ENCODE measurements around the gene MAML3.

GRCh38 chr4:139890816-139891215, 263.2 kb downstream of the MAML3 start:
- TF ChIP-seq CTCF (IDR thresholded peaks at IDR 0.05; ENCODE audit: insufficient read depth, low read depth, low read length) (no peak), EZH2 (IDR thresholded peaks at IDR 0.05; ENCODE audit: insufficient read depth, low read length) (no peak)

Data from astrocyte (in vitro differentiated cells and primary cell).